GM10847 (cell line): ENCODE measurements around the gene IKZF1.

Experiments used
- POLR2A ChIP-seq: IDR thresholded peaks from 2 replicates; pipeline ENCODE4 v1.6.1; 2011; ENCODE audit not compliant: insufficient read length; ENCODE audit errors: extremely low read depth

The IKZF1 gene

GRCh38 chr7:50349399-50349798, 44.9 kb downstream of the IKZF1 start:
- TF ChIP-seq POLR2A = no peak

- no peak for TF ChIP-seq POLR2A
Measured at GRCh38 chr7:50349963-50350944, 45.7 kb downstream of the IKZF1 start.

- TF ChIP-seq POLR2A = no peak
Measured at GRCh38 chr7:50351267-50351666, 46.8 kb downstream of the IKZF1 start.

- no peak for TF ChIP-seq POLR2A
Measured at GRCh38 chr7:50352282-50352681, 47.8 kb downstream of the IKZF1 start.

GRCh38 chr7:50352751-50353150, 48.2 kb downstream of the IKZF1 start:
- no peak for TF ChIP-seq POLR2A

- no peak for TF ChIP-seq POLR2A
Measured at GRCh38 chr7:50353201-50353600, 48.7 kb downstream of the IKZF1 start.

- no peak for TF ChIP-seq POLR2A
Measured at GRCh38 chr7:50353894-50354595, 49.5 kb downstream of the IKZF1 start.

GRCh38 chr7:50355817-50356178, 51.3 kb downstream of the IKZF1 start:
- TF ChIP-seq POLR2A = no peak

- TF ChIP-seq POLR2A = no peak
Measured at GRCh38 chr7:50356212-50356944, 51.9 kb downstream of the IKZF1 start.

- no peak for TF ChIP-seq POLR2A
Measured at GRCh38 chr7:50356945-50357268, 52.4 kb downstream of the IKZF1 start.

- TF ChIP-seq POLR2A = no peak
Measured at GRCh38 chr7:50357426-50357825, 52.9 kb downstream of the IKZF1 start.

- TF ChIP-seq POLR2A = no peak
Measured at GRCh38 chr7:50358041-50358705, 53.7 kb downstream of the IKZF1 start.

GRCh38 chr7:50358779-50359178, 54.3 kb downstream of the IKZF1 start:
- TF ChIP-seq POLR2A = no peak

GRCh38 chr7:50359258-50359994, 54.9 kb downstream of the IKZF1 start:
- TF ChIP-seq POLR2A = no peak

GRCh38 chr7:50359995-50360925, 55.7 kb downstream of the IKZF1 start:
- TF ChIP-seq POLR2A = no peak
